ENCODE measurements around the gene CLPTM1L. TPM values are rescaled to one million over a fixed set of nuclear protein-coding genes. Genes with fewer than 3 reads are reported as not detected.
A peak's percentile ranks its signal among the peaks of the same experiment; 100 is the strongest.

Gene CLPTM1L
- total RNA-seq, 1 donor: 252 TPM

DNA sequence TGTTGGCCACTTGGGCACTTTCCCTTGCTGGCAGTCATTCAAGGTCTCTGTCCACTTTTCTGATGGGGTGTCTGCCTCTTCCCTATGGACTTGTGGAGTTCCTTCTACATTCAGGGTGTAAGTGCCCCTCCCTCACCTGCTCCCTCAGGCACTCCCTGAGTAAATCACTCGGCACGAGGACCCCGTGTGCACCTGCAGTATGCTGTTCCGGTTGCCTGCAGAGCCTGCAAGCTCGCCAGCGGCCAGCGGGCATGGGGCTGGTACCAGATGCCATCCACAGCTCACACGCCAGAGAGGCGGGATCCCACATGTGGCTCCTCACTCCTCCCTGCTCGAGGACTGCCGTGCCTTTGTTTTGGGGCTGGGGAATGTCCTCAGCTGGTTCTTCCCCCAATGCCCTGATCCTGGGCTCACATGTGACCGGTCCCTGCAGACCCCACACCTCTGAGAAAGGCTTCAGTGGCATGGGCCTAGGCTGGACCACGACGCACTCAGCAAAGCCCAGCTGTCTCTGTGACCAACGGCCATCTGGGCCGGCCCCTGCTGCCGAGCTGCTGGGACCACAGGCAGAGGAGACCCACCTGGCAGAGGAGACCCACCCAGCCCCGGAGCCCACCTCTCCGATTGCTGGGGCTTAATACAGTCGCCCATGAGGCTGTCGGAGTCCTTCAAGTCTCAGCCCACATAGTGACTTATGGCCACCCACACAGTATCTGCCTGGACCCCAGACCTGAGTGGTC lies 46.1 kb upstream of the CLPTM1L start:
- TF ChIP-seq, protein P1, sequence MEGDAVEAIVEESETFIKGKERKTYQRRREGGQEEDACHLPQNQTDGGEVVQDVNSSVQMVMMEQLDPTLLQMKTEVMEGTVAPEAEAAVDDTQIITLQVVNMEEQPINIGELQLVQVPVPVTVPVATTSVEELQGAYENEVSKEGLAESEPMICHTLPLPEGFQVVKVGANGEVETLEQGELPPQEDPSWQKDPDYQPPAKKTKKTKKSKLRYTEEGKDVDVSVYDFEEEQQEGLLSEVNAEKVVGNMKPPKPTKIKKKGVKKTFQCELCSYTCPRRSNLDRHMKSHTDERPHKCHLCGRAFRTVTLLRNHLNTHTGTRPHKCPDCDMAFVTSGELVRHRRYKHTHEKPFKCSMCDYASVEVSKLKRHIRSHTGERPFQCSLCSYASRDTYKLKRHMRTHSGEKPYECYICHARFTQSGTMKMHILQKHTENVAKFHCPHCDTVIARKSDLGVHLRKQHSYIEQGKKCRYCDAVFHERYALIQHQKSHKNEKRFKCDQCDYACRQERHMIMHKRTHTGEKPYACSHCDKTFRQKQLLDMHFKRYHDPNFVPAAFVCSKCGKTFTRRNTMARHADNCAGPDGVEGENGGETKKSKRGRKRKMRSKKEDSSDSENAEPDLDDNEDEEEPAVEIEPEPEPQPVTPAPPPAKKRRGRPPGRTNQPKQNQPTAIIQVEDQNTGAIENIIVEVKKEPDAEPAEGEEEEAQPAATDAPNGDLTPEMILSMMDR (IDR thresholded peaks at IDR 0.05; ENCODE audit: insufficient read depth, low read depth, low read length): no peak
- H3K4me3 ChIP-seq (ENCODE audit: low read depth, low read length): no peak overlapping the region
- DNase-seq (ENCODE audit: low read depth): no peak

DNA sequence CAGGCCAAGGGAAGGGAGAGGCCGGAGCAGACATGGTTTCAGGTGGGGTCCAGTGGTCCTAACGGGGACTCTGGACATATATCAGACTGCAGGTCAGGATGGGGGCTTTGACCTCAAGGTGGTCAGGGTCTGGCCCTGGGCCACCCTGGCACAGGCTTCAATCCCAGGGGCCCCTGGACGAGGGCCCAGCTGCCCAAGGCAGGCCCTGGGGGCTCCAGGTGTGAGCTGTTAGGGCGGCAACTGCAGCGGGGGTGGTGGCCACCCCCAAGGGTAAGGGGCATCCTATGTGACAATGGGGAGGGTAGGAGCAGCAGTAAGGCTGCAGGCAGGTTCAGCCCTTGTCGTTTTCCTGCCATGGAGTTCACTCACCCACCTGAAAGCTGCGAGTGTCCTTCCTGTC lies 45.4 kb upstream of the CLPTM1L start:
- TF ChIP-seq, protein P1 (IDR thresholded peaks at IDR 0.05; ENCODE audit: insufficient read depth, low read depth, low read length): no peak
- H3K4me3 ChIP-seq (ENCODE audit: low read depth, low read length): no peak overlapping the region
- no peak for DNase-seq (ENCODE audit: low read depth)

DNA sequence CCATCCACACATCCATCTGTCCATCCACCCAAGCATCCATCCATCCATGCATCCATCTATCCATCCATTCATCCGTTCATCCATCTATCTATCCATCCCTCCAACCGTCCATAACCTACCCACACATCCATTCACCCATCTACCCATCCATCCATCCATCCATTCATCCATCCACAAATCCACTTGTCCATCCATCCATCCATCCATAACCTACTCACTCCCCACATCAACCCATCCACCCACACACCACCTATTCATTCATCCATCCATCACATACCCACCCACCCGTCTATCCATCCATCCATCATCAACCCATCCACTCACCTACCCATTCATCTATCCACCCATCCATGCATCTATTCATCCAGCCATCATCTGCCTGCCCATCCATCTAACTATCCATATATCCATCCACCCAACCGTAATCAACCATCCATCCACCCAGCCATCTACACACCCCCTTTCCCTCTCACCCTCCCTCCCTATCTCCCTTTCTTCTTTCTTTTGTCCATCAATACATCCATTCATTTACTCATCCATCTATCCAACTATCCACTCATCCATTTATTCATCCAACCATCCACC lies 43.6 kb upstream of the CLPTM1L start:
- no peak overlapping the region for H3K4me3 ChIP-seq (ENCODE audit: low read depth, low read length)

DNA sequence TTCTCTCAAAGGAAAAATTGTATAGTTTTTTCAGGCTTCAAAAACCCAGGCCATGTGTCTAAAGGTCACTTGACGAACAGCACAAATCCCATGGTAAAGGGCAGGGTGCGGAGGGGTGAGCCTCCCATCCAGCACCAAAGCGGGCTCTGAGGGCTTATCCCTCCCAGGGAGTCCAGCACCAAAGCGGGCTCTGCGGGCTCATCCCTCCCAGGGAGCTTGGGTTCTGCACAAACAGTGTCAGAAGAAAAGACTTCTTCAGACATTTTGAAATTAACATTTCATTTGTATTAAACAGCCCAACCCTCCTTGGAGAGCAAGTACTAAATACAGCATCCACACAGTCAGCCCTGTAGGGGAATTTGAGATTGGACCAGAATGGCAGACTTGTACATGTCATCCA lies 43.0 kb upstream of the CLPTM1L start:
- DNase-seq (ENCODE audit: low read depth): no peak
- no peak overlapping the region for H3K4me3 ChIP-seq (ENCODE audit: low read depth, low read length)
- TF ChIP-seq, protein P1 (IDR thresholded peaks at IDR 0.05; ENCODE audit: insufficient read depth, low read depth, low read length): no peak

More for the DNA sequence above, 43.6 kb upstream of the CLPTM1L start:
- no peak for DNase-seq (ENCODE audit: low read depth)
- TF ChIP-seq, protein P1 (IDR thresholded peaks at IDR 0.05; ENCODE audit: insufficient read depth, low read depth, low read length): no peak

DNA sequence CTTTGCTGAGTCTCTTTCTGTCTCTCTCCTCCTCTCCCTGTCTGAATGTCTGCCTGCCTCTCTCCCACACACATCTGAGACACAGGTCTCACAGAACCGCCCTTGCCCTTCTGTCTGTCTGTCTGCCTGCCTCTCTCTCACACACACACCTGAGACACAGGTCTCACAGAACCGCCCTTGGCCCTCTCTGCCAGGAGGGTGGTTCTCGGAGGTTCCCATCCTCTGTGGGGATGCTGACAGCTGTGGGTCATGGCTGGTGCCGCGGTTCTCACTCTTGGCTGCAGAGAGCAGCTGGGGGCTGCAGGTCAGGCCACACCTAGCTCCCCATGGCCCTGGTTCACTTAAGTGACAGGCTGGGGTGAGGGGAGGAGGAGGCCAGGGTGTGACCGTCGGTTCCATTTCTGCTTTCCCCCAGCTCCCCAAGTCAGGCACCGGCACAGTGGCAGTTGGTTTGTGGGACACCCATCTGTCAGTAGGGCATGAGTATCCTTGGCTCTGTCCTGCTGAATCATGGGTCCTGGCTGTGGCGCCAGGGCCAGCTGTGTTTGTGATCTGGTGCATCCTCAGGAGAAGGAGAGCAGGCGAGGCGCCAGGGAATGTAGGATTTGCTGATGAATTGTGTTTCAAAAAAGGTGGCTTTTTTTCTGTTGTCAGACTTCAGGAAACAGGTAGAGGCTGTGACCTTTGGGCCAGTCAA lies 42.3 kb upstream of the CLPTM1L start:
- H3K4me3 ChIP-seq (ENCODE audit: low read depth, low read length): no peak overlapping the region
- TF ChIP-seq, protein P1 (IDR thresholded peaks at IDR 0.05; ENCODE audit: insufficient read depth, low read depth, low read length): no peak
- DNase-seq (ENCODE audit: low read depth): no peak

DNA sequence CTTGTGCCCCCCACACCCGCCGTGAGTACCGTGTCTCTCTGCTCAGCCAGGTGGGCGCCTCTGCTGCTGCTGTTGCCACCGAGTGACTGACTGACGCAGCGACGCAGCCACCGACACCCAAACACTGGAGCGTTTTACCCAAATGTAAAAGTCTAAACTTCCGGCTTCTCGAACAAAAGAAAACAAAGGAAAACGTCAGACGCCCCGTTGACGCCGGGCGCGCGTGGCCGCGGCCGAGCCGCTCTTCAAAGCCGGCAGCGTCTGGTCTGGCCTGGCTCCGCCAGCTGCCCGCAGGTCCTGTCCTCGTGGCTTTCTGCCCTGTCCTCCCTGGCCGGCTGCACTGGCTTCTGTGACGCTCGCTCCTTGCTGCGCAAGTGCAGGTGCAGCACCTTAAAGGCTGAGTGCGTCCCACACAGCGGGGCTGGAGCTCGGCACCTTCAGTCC lies 41.4 kb upstream of the CLPTM1L start:
- TF ChIP-seq, protein P1 (IDR thresholded peaks at IDR 0.05; ENCODE audit: insufficient read depth, low read depth, low read length): no peak
- DNase-seq (ENCODE audit: low read depth): peak; percentile 19
- H3K4me3 ChIP-seq (ENCODE audit: low read depth, low read length): peak overlapping the region; percentile 50
